ENCODE measurements around the gene LRRC52.

DNA sequence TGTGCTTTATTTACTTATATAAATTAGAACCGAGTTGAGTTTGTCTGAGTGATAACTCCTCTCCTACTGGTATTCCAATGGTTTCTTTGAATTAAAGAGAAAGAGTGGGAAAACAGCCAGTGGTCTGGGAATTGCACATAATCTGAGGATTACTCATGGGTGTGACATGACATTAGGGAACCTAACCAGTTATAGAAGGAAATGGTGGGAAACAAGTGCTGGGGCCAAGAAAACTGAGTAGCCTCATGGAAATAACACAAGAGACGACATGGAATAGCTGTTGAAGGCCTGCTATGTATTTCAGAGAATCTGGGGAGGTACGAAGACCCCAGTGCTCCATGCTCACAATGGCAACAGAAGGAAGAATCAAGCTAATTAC lies 41.8 kb upstream of the LRRC52 start:
- TF ChIP-seq CTCF (IDR thresholded peaks at IDR 0.05) (no peak), SIN3A (IDR thresholded peaks at IDR 0.05; ENCODE audit: borderline replicate concordance, insufficient read depth, low read depth, low read length) (no peak)
